ENCODE measurements around the gene ERP44.
"Not testable (repeated sequence)": the region's sequence is repeated elsewhere in the genome, so short reads cannot be mapped to it uniquely, and the experiment has no call there.

The ERP44 gene

GRCh38 chr9:100083448-100084127, 15.2 kb downstream of the ERP44 start:
- Histone ChIP-seq H3K9me3 (ENCODE audit: insufficient read depth, low read length, severe bottlenecking) (no peaks in the 10 kb centered on the region), H3K27me3 (ENCODE audit: insufficient read depth, low read length, poor library complexity) (no peaks in the 10 kb centered on the region), H3K4me1 (ENCODE audit: insufficient read depth, low read length) (peaks cover 5% of the 10 kb centered on the region; the same call in 1 of the 2 replicates), H3K4me2 (ENCODE audit: insufficient read depth, low read length) (no peak overlapping the region), H3K36me3 (ENCODE audit: insufficient read depth, low read length) (no peaks in the 10 kb centered on the region), H3K4me3 (ENCODE audit: low read depth in 1 of 2, low read length in 2 of 2) (no peak overlapping the region), H4K20me1 (ENCODE audit: insufficient read depth, low read length) (peaks cover 20% of the 10 kb centered on the region; the same call in 1 of the 2 replicates), H3K27ac (ENCODE audit: low read length) (no peak overlapping the region), H2AFZ (ENCODE audit: low read depth, low read length) (no peak overlapping the region), H3K79me2 (ENCODE audit: insufficient read depth, low read length) (peaks cover 81% of the 10 kb centered on the region), H3K9ac (ENCODE audit: low read depth, low read length) (no peak overlapping the region)
- ATAC-seq (ENCODE audit: insufficient read depth, low read depth) (no peak), DNase-seq (no peak)
- TF ChIP-seq CTCF (IDR thresholded peaks at IDR 0.05; ENCODE audit: borderline replicate concordance, extremely low read depth, low read length, poor library complexity, severe bottlenecking) (no peak), EZH2 (IDR thresholded peaks at IDR 0.05; ENCODE audit: borderline replicate concordance, low read depth, low read length, severe bottlenecking) (no peak)

GRCh38 chr9:100082782-100083181, 16.0 kb downstream of the ERP44 start:
- Histone ChIP-seq H3K9ac (ENCODE audit: low read depth, low read length) (no peak overlapping the region), H3K36me3 (ENCODE audit: insufficient read depth, low read length) (no peaks in the 10 kb centered on the region), H3K79me2 (ENCODE audit: insufficient read depth, low read length) (peaks cover 80% of the 10 kb centered on the region), H3K27me3 (ENCODE audit: insufficient read depth, low read length, poor library complexity) (no peaks in the 10 kb centered on the region), H3K27ac (ENCODE audit: low read length) (no peak overlapping the region), H2AFZ (ENCODE audit: low read depth, low read length) (no peak overlapping the region), H3K9me3 (ENCODE audit: insufficient read depth, low read length, severe bottlenecking) (no peaks in the 10 kb centered on the region), H3K4me2 (ENCODE audit: insufficient read depth, low read length) (no peak overlapping the region), H3K4me1 (ENCODE audit: insufficient read depth, low read length) (no peaks in the 10 kb centered on the region), H3K4me3 (ENCODE audit: low read depth in 1 of 2, low read length in 2 of 2) (no peak overlapping the region), H4K20me1 (ENCODE audit: insufficient read depth, low read length) (peaks cover 16% of the 10 kb centered on the region; the same call in 1 of the 2 replicates)
- no peak for ATAC-seq (ENCODE audit: insufficient read depth, low read depth)
- no peak for TF ChIP-seq EZH2 (IDR thresholded peaks at IDR 0.05; ENCODE audit: borderline replicate concordance, low read depth, low read length, severe bottlenecking)
- no peak for TF ChIP-seq CTCF (IDR thresholded peaks at IDR 0.05; ENCODE audit: borderline replicate concordance, extremely low read depth, low read length, poor library complexity, severe bottlenecking)
- no peak for DNase-seq

- H3K27me3 ChIP-seq (ENCODE audit: insufficient read depth, low read length, poor library complexity); H3K4me3 ChIP-seq (ENCODE audit: low read depth in 1 of 2, low read length in 2 of 2); ATAC-seq (ENCODE audit: insufficient read depth, low read depth); DNase-seq; H3K36me3 ChIP-seq (ENCODE audit: insufficient read depth, low read length); H3K9me3 ChIP-seq (ENCODE audit: insufficient read depth, low read length, severe bottlenecking); H3K27ac ChIP-seq (ENCODE audit: low read length); H3K4me2 ChIP-seq (ENCODE audit: insufficient read depth, low read length); H2AFZ ChIP-seq (ENCODE audit: low read depth, low read length); H3K4me1 ChIP-seq (ENCODE audit: insufficient read depth, low read length); H3K9ac ChIP-seq (ENCODE audit: low read depth, low read length): not testable (repeated sequence)
- peaks cover 60% of the 10 kb centered on the region for H3K79me2 ChIP-seq (ENCODE audit: insufficient read depth, low read length)
- peaks cover 11% of the 10 kb centered on the region; the same call in 1 of the 2 replicates for H4K20me1 ChIP-seq (ENCODE audit: insufficient read depth, low read length)
These were observed 22.5 kb downstream of the ERP44 start for GRCh38 chr9:100076256-100076655.

GRCh38 chr9:100074989-100075388, 23.8 kb downstream of the ERP44 start:
- Histone ChIP-seq H3K4me1 (ENCODE audit: insufficient read depth, low read length) (no peaks in the 10 kb centered on the region), H3K4me2 (ENCODE audit: insufficient read depth, low read length) (no peak overlapping the region), H3K9me3 (ENCODE audit: insufficient read depth, low read length, severe bottlenecking) (no peaks in the 10 kb centered on the region), H3K79me2 (ENCODE audit: insufficient read depth, low read length) (peaks cover 56% of the 10 kb centered on the region), H3K4me3 (ENCODE audit: low read depth in 1 of 2, low read length in 2 of 2) (no peak overlapping the region), H3K27ac (ENCODE audit: low read length) (no peak overlapping the region), H3K9ac (ENCODE audit: low read depth, low read length) (no peak overlapping the region), H4K20me1 (ENCODE audit: insufficient read depth, low read length) (peaks cover 4% of the 10 kb centered on the region; the same call in 1 of the 2 replicates), H2AFZ (ENCODE audit: low read depth, low read length) (no peak overlapping the region), H3K27me3 (ENCODE audit: insufficient read depth, low read length, poor library complexity) (no peaks in the 10 kb centered on the region), H3K36me3 (ENCODE audit: insufficient read depth, low read length) (no peaks in the 10 kb centered on the region)
- no peak for DNase-seq
- no peak for TF ChIP-seq EZH2 (IDR thresholded peaks at IDR 0.05; ENCODE audit: borderline replicate concordance, low read depth, low read length, severe bottlenecking)
- no peak for TF ChIP-seq CTCF (IDR thresholded peaks at IDR 0.05; ENCODE audit: borderline replicate concordance, extremely low read depth, low read length, poor library complexity, severe bottlenecking)
- no peak for ATAC-seq (ENCODE audit: insufficient read depth, low read depth)
